Adrenal gland (tissue), 12 donors: ENCODE results near the gene LIM2. TPM values are rescaled to one million over a fixed set of nuclear protein-coding genes. Genes with fewer than 3 reads are reported as not detected.

Source experiments
- DNase-seq, 7 donors: peaks; one replicate each; pipeline ENCODE4 v3.0.0-alpha.2; 2019 to 2020
- H3K27ac ChIP-seq, 5 donors: fragments of 200-600 bp; sonication (generic) in 4 of 5; 1 replicate in 3 of 5; 2 replicates in 2 of 5; pipeline versions ENCODE4 v1.5.1 to v1.8.0; 2016 to 2020; ENCODE audit warnings: mild to moderate bottlenecking in 1 of 5
- H3K27me3 ChIP-seq: fragments of 200-600 bp; 2 replicates; pipeline ENCODE4 v1.8.0; 2021
- H3K36me3 ChIP-seq, 2 donors: fragments of 200-600 bp; replicated peaks in 1 of 2; 1 replicate in 1 of 2; 2 replicates in 1 of 2; pipeline versions ENCODE4 v1.5.1 to v1.8.0; 2018 to 2022
- H3K4me1 ChIP-seq, 2 donors: fragments of 200-600 bp; replicated peaks in 1 of 2; 1 replicate in 1 of 2; 2 replicates in 1 of 2; pipeline versions ENCODE4 v1.5.1 to v1.8.0; 2018 to 2021
- H3K4me3 ChIP-seq, 4 donors: fragments of 200-600 bp; sonication (generic) in 3 of 4; one replicate each; pipeline ENCODE4 v1.5.1; 2016 to 2018
- H3K9me3 ChIP-seq, 3 donors: fragments of 200-600 bp; sonication (generic) in 1 of 3; replicated peaks in 1 of 3; 1 replicate in 2 of 3; 2 replicates in 1 of 3; pipeline versions ENCODE4 v1.5.1 to v1.8.0; 2016 to 2021
- CTCF ChIP-seq, 6 experiments: fragments of 450-650 bp in 4 of 6; fragments of 200-600 bp in 2 of 6; sonication (generic) in 1 of 6; IDR thresholded peaks; 1 replicate in 5 of 6; 2 replicates in 1 of 6; pipeline versions ENCODE4 v1.5.1 to v1.8.0; 2016 to 2021; ENCODE audit warnings: antibody characterized with exemption in 6 of 6, mild to moderate bottlenecking in 2 of 6, moderate library complexity in 1 of 6
- POLR2A ChIP-seq, 2 donors: fragments of 450-650 bp; IDR thresholded peaks; one replicate each; pipeline ENCODE4 v1.6.1; 2017; ENCODE audit warnings: antibody characterized with exemption in 2 of 2, mild to moderate bottlenecking in 2 of 2, moderate library complexity in 1 of 2
- WGBS, 4 donors: extraction: QIAGEN DNeasy Blood & Tissue Kit in 2 of 4; methylation state at CpG; one replicate each; pipeline versions ENCODE4 v1.1.5 to v1.1.7; 2013 to 2017; 5-methylcytosine and 5-hydroxymethylcytosine counted together
- intact Hi-C, 2 donors: fragments of 100-400 bp; cut with DNase I; formaldehyde crosslinking; loops; one replicate each; pipeline versions ENCODE4 v1.14.1 to v1.15.0; 2022 to 2023
- polyA plus RNA-seq, 3 donors: library from polyadenylated mRNA; stranded (reverse); fragments of 200-250 nt in 2 of 3; fragments of 350-450 nt in 1 of 3; fragmentation: Illumina TruSeq in 1 of 3; extraction: RNeasy Lipid Tissue Mini Kit (QIAGEN cat#74804) in 1 of 3; gene quantifications; one replicate each; pipeline ENCODE4 v1.2.3, GENCODE V29; 2013 to 2014
- total RNA-seq, 9 donors: library from RNA; depleted of rRNA in 4 of 9; stranded (reverse); fragments of >200 nt in 4 of 9; fragments of 120-200 nt in 1 of 9; fragmentation: NEBNext Ultra II Directional in 1 of 9; extraction: Animal tissue kit (Norgen Biotek cat#: 25700) in 1 of 9; gene quantifications; one replicate each; pipeline versions ENCODE4 v1.1.0 to v1.2.4, GENCODE V29; 2013 to 2023
- donor health status: healthy with polysubstance abuse.
- donor health status: Bipolar disorder and iron deficiency.
- donor health status: DM: yes; HTN: yes; CAD: no.
- donor health status: DM: no; HTN: no; CAD: no.
- donor health status: DM: no; HTN: no; CAD: no.
- donor health status: DM: yes; HTN: yes; CAD: no.

Gene LIM2
- total and polyA plus RNA-seq, 12 donors = not detected

GRCh38 chr19:51331193-51331592, 56.6 kb downstream of the LIM2 start:
- no peak overlapping the region for H3K27ac ChIP-seq
- peaks cover 0 to 5% of the 10 kb centered on the region in 2 donors for H3K4me1 ChIP-seq
- no peak for DNase-seq
- H3K4me3 ChIP-seq = no peak overlapping the region
- no peaks in the 10 kb centered on the region for H3K36me3 ChIP-seq
- intact Hi-C loops = loop anchor here in 1 of 2 donors (10.0 kb wide), 2 partner anchors 74 to 324 kb away; no protein-coding TSS in a partner anchor
- H3K9me3 ChIP-seq = no peaks in the 10 kb centered on the region
- 81 to 95% (median 86%) methylated on average over 3 of the region's 3 CpGs for WGBS, 4 donors
- H3K27me3 ChIP-seq = peaks cover 6% of the 10 kb centered on the region
- TF ChIP-seq POLR2A (IDR thresholded peaks at IDR 0.05) = no peak
- TF ChIP-seq CTCF (IDR thresholded peaks at IDR 0.05) = no peak

- no peak overlapping the region for H3K4me3 ChIP-seq
- H3K27me3 ChIP-seq = peaks cover 6% of the 10 kb centered on the region
- H3K36me3 ChIP-seq = no peaks in the 10 kb centered on the region
- H3K9me3 ChIP-seq = no peaks in the 10 kb centered on the region
- intact Hi-C loops = loop anchor here in 1 of 2 donors (10.0 kb wide), 2 partner anchors 74 to 324 kb away; no protein-coding TSS in a partner anchor
- 94 to 98% (median 96%) methylated on average over 4 of the region's 4 CpGs for WGBS, 4 donors
- H3K27ac ChIP-seq = no peak overlapping the region
- DNase-seq = no peak
- no peak for TF ChIP-seq CTCF (IDR thresholded peaks at IDR 0.05)
- no peak for TF ChIP-seq POLR2A (IDR thresholded peaks at IDR 0.05)
- H3K4me1 ChIP-seq = peaks cover 0 to 5% of the 10 kb centered on the region in 2 donors
Measured at GRCh38 chr19:51330366-51330765, 57.4 kb downstream of the LIM2 start.

Other genes starting within 250 kb of the LIM2 start
- gene SIGLEC7, start 245.7 kb downstream of the LIM2 start, total RNA-seq = 10 to 100 TPM in 5 of 9 donors, 1 to 10 TPM in 3, under 1 TPM in 1; 1.00 to 13.1 (median 10.1) TPM
- 1 to 10 TPM; 2.3 to 8.6 (median 3.8) TPM for gene SIGLEC7, start 245.7 kb downstream of the LIM2 start, polyA plus RNA-seq
- gene CD33, start 162.9 kb downstream of the LIM2 start, total RNA-seq = 10 to 100 TPM in 5 of 9 donors, 1 to 10 TPM in 4; 2.2 to 21.8 (median 12.9) TPM
- gene CD33, start 162.9 kb downstream of the LIM2 start, polyA plus RNA-seq = 10 to 100 TPM in 1 of 3 donors, 1 to 10 TPM in 2; 2.7 to 14.4 (median 4.9) TPM
- gene SIGLECL1, start 136.9 kb downstream of the LIM2 start, total RNA-seq = 1 to 10 TPM in 1 of 9 donors, not detected in 8; 1.0 TPM
- gene SIGLECL1, start 136.9 kb downstream of the LIM2 start, polyA plus RNA-seq = not detected
- gene IGLON5, start 76.3 kb downstream of the LIM2 start, total RNA-seq = 1 to 10 TPM in 3 of 9 donors, under 1 TPM in 4, not detected in 2; 0.13 to 2.3 (median 0.67) TPM
- gene IGLON5, start 76.3 kb downstream of the LIM2 start, polyA plus RNA-seq = 1 to 10 TPM; 1.3 to 3.4 (median 2.0) TPM
- gene VSIG10L, start 45.8 kb downstream of the LIM2 start, total RNA-seq = 1 to 10 TPM; 1.0 to 3.7 (median 2.5) TPM
- gene VSIG10L, start 45.8 kb downstream of the LIM2 start, polyA plus RNA-seq = 1 to 10 TPM; 2.7 to 6.0 (median 4.1) TPM
- gene ETFB, start 21.6 kb downstream of the LIM2 start, total RNA-seq = 100 to 1,000 TPM; 179 to 470 (median 242) TPM
- 100 to 1,000 TPM; 110 to 304 (median 159) TPM for gene ETFB, start 21.6 kb downstream of the LIM2 start, polyA plus RNA-seq
- gene CLDND2, start 19.0 kb downstream of the LIM2 start, total RNA-seq = 1 to 10 TPM in 5 of 9 donors, not detected in 4; 1.4 to 2.8 (median 2.4) TPM
- gene CLDND2, start 19.0 kb downstream of the LIM2 start, polyA plus RNA-seq = 10 to 100 TPM in 1 of 3 donors, 1 to 10 TPM in 1, under 1 TPM in 1; 0.73 to 11.7 (median 5.5) TPM
- gene NKG7, start 15.3 kb downstream of the LIM2 start, total RNA-seq = 1 to 10 TPM; 1.1 to 5.9 (median 2.8) TPM
- gene NKG7, start 15.3 kb downstream of the LIM2 start, polyA plus RNA-seq = 1 to 10 TPM; 1.2 to 5.1 (median 3.6) TPM
- gene C19orf84, start 2.6 kb upstream of the LIM2 start, total RNA-seq = under 1 TPM in 2 of 9 donors, not detected in 7; 0.11 to 0.41 TPM
- gene C19orf84, start 2.6 kb upstream of the LIM2 start, polyA plus RNA-seq = under 1 TPM in 1 of 3 donors, not detected in 2; 0.10 TPM
- gene SIGLEC10, start 29.7 kb upstream of the LIM2 start, total RNA-seq = 10 to 100 TPM in 7 of 9 donors, 1 to 10 TPM in 1, under 1 TPM in 1; 0.89 to 70.7 (median 22.6) TPM
- 10 to 100 TPM in 2 of 3 donors, 1 to 10 TPM in 1; 9.7 to 19.1 (median 11.7) TPM for gene SIGLEC10, start 29.7 kb upstream of the LIM2 start, polyA plus RNA-seq
- gene SIGLEC8, start 70.5 kb upstream of the LIM2 start, total RNA-seq = 10 to 100 TPM in 3 of 9 donors, 1 to 10 TPM in 5, under 1 TPM in 1; 0.33 to 34.0 (median 9.0) TPM
- gene SIGLEC8, start 70.5 kb upstream of the LIM2 start, polyA plus RNA-seq = 1 to 10 TPM; 1.1 to 3.0 (median 2.4) TPM
- gene CEACAM18, start 90.6 kb upstream of the LIM2 start, total RNA-seq = not detected
- gene CEACAM18, start 90.6 kb upstream of the LIM2 start, polyA plus RNA-seq = not detected
- gene SIGLEC12, start 113.8 kb upstream of the LIM2 start, total RNA-seq = 1 to 10 TPM in 4 of 9 donors, under 1 TPM in 3, not detected in 2; 0.30 to 3.1 (median 1.0) TPM
- 1 to 10 TPM in 1 of 3 donors, under 1 TPM in 2; 0.34 to 1.2 (median 0.48) TPM for gene SIGLEC12, start 113.8 kb upstream of the LIM2 start, polyA plus RNA-seq
- under 1 TPM in 2 of 9 donors, not detected in 7; 0.06 to 0.18 TPM for gene SIGLEC6, start 143.7 kb upstream of the LIM2 start, total RNA-seq
- gene SIGLEC6, start 143.7 kb upstream of the LIM2 start, polyA plus RNA-seq = not detected
- 10 to 100 TPM in 4 of 9 donors, 1 to 10 TPM in 5; 2.5 to 14.5 (median 6.9) TPM for gene ZNF175, start 183.3 kb upstream of the LIM2 start, total RNA-seq
- gene ZNF175, start 183.3 kb upstream of the LIM2 start, polyA plus RNA-seq = 1 to 10 TPM; 2.1 to 6.5 (median 3.4) TPM
- gene SIGLEC5, start 242.4 kb upstream of the LIM2 start, total RNA-seq = 1 to 10 TPM in 1 of 9 donors, under 1 TPM in 4, not detected in 4; 0.11 to 3.0 (median 0.57) TPM
- gene SIGLEC5, start 242.4 kb upstream of the LIM2 start, polyA plus RNA-seq = not detected